Naive thymus-derived CD8-positive, alpha-beta T cell (primary cell): ENCODE data around the gene PPP4C. TPM values are rescaled to one million over a fixed set of nuclear protein-coding genes. Genes with fewer than 3 reads are reported as not detected.

ENCODE experiments used
- ATAC-seq, 2 donors: fragments of 150-1000 bp; cut with Tn5 transposase in 1 of 2; sonication (Bioruptor Pico), chemical (Tn5 transposase) in 1 of 2; 1 replicate in 1 of 2; 2 replicates in 1 of 2; pipeline ENCODE4 v1.10.0; 2021; ENCODE audit warnings: mild to moderate bottlenecking in 2 of 2, moderate library complexity in 2 of 2
- POLR2A ChIA-PET: fragments of 350-600 bp; sonication (Branson Sonifier 250); formaldehyde crosslinking; loops from one replicate; lab custom pipeline; 2021; ENCODE audit warnings: antibody characterized with exemption; lab: Charles Lee
- DNase-seq, 10 donors: peaks; one replicate each; pipeline versions ENCODE4 v3.0.0 to v3.0.0-alpha.2; 2020 to 2022
- H3K27ac Mint-ChIP-seq, 10 donors: one replicate each; pipeline ENCODE4 v1.8.0; 2020 to 2022; ENCODE audit warnings: mild to moderate bottlenecking in 10 of 10, mixed read lengths in 10 of 10, moderate library complexity in 4 of 10, inconsistent platforms in 1 of 10
- H3K27me3 Mint-ChIP-seq, 5 donors: one replicate each; pipeline ENCODE4 v1.8.0; 2021 to 2022; ENCODE audit warnings: mixed read lengths in 5 of 5
- H3K36me3 Mint-ChIP-seq, 3 donors: one replicate each; pipeline ENCODE4 v1.8.0; 2020 to 2022; ENCODE audit warnings: mixed read lengths in 3 of 3, mild to moderate bottlenecking in 2 of 3, inconsistent platforms in 1 of 3
- H3K4me1 Mint-ChIP-seq, 4 donors: one replicate each; pipeline ENCODE4 v1.8.0; 2021 to 2022; ENCODE audit warnings: mixed read lengths in 4 of 4
- H3K4me3 Mint-ChIP-seq, 10 donors: one replicate each; pipeline ENCODE4 v1.8.0; 2020 to 2022; ENCODE audit warnings: mild to moderate bottlenecking in 10 of 10, mixed read lengths in 10 of 10, moderate library complexity in 6 of 10, inconsistent platforms in 1 of 10
- H3K9me3 Mint-ChIP-seq, 9 donors: one replicate each; pipeline ENCODE4 v1.8.0; 2020 to 2022; ENCODE audit warnings: mixed read lengths in 9 of 9, mild to moderate bottlenecking in 3 of 9, inconsistent platforms in 1 of 9, moderate library complexity in 1 of 9
- polyA plus RNA-seq, 3 donors: library from polyadenylated mRNA; unstranded; fragments of 300-500 nt; fragmentation: Illumina TruSeq; gene quantifications; one replicate each; pipeline ENCODE4 v1.2.3, GENCODE V29; 2021
- total RNA-seq, 8 experiments: library from RNA in 2 of 8; stranded (reverse) in 2 of 8; gene quantifications; one replicate each; pipeline ENCODE4 v1.2.3 and lab custom pipeline; 2021 to 2026

PPP4C gene
- total and polyA plus RNA-seq, 5 experiments from 2014 or later = 82.8 to 199 (median 153) TPM

GRCh38 chr16:30068750-30069610 is 6.8 kb upstream of the PPP4C start:
- H3K9me3 Mint-ChIP-seq = no peaks in the 10 kb centered on the region
- ATAC-seq = no peak
- H3K36me3 Mint-ChIP-seq = peaks cover 0 to 59% (median 15%) of the 10 kb centered on the region in 3 donors

GRCh38 chr16:30069611-30070462 is 6.0 kb upstream of the PPP4C start:
- ATAC-seq (no peak), DNase-seq (no peak)
- no peaks in the 10 kb centered on the region for H3K9me3 Mint-ChIP-seq
- peaks cover 0 to 59% (median 15%) of the 10 kb centered on the region in 3 donors for H3K36me3 Mint-ChIP-seq
- no peaks in the 10 kb centered on the region for H3K27me3 Mint-ChIP-seq
- peaks cover 10 to 52% (median 36%) of the 10 kb centered on the region in 4 donors for H3K4me1 Mint-ChIP-seq
- POLR2A ChIA-PET = interaction anchor here (0.6 to 11.2 kb wide), 7 partner anchors 12 to 93 kb away, joined by 3 to 127 read pairs (median 4); partner anchors contain the start of gene TBX6
- H3K4me3 Mint-ChIP-seq = peak overlapping the region in 2 of 10 donors; percentile 33 to 62
- H3K27ac Mint-ChIP-seq = peak overlapping the region in 7 of 10 donors; percentile 18 to 84 (median 55)

More at GRCh38 chr16:30068750-30069610, 6.8 kb upstream of the PPP4C start:
- peak; percentile 34 to 71 (median 56) for DNase-seq
- Mint-ChIP-seq H3K27ac (peak overlapping the region; percentile 41 to 94 (median 83)), H3K4me1 (peaks cover 13 to 50% (median 39%) of the 10 kb centered on the region in 4 donors), H3K4me3 (peak overlapping the region in 9 of 10 donors; percentile 23 to 86 (median 65)), H3K27me3 (no peaks in the 10 kb centered on the region)
- POLR2A ChIA-PET = interaction anchor here (0.6 to 11.2 kb wide), 9 partner anchors 13 to 117 kb away, joined by 3 to 192 read pairs (median 4); partner anchors contain the start of genes TBX6 and YPEL3

GRCh38 chr16:30070490-30070889 is 5.3 kb upstream of the PPP4C start:
- peak overlapping the region in 2 of 10 donors; percentile 33 to 62 for H3K4me3 Mint-ChIP-seq
- H3K9me3 Mint-ChIP-seq = no peaks in the 10 kb centered on the region
- POLR2A ChIA-PET = interaction anchor here (0.7 to 11.2 kb wide), 7 partner anchors 12 to 118 kb away, joined by 3 to 127 read pairs (median 3); partner anchors contain the start of gene TBX6
- H3K27ac Mint-ChIP-seq = peak overlapping the region in 6 of 10 donors; percentile 18 to 73 (median 58)
- H3K27me3 Mint-ChIP-seq = no peaks in the 10 kb centered on the region
- H3K4me1 Mint-ChIP-seq = peaks cover 10 to 53% (median 39%) of the 10 kb centered on the region in 4 donors
- ATAC-seq = no peak
- H3K36me3 Mint-ChIP-seq = peaks cover 0 to 59% (median 15%) of the 10 kb centered on the region in 3 donors
- DNase-seq = no peak

- Mint-ChIP-seq H3K27ac (peak overlapping the region; percentile 85 to 98 (median 94)), H3K27me3 (no peaks in the 10 kb centered on the region), H3K36me3 (peaks cover 0 to 46% (median 7%) of the 10 kb centered on the region in 3 donors), H3K4me1 (peaks cover 18 to 49% (median 38%) of the 10 kb centered on the region in 4 donors), H3K9me3 (no peaks in the 10 kb centered on the region), H3K4me3 (peak overlapping the region; percentile 87 to 98 (median 96))
- ATAC-seq (peak; percentile 49 to 51), DNase-seq (peak in 1 of 10 donors; percentile 65)
- POLR2A ChIA-PET = interaction anchor here (0.6 to 11.2 kb wide), 8 partner anchors 10 to 1783 kb away, joined by 3 to 127 read pairs (median 5); partner anchors contain the start of genes ALDOA, CORO1A and TBX6
Observed at GRCh38 chr16:30076276-30076791, 540 bp downstream of the PPP4C start.

DNA sequence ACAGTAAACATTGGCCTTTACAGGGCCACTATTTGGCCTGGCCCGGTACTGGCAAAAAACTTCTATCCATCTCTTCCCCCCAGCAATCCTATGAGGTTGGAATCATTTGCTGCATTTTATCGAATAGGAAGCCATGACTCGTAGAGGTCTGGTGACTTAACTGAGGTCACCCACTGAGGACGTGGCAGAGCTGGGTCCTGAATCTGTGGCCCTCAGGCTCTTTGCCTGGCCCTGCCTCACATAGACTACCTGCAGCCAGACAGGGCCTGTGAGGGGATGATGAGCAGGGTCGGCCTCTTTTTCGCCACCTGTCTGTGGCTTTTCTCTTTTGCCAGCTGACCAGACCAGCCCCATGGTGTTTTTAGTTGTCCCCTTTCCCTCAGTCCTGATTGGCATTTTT is 1.9 kb downstream of the PPP4C start:
- Mint-ChIP-seq H3K27me3 (no peaks in the 10 kb centered on the region), H3K36me3 (peaks cover 0 to 46% (median 2%) of the 10 kb centered on the region in 3 donors), H3K4me3 (peak overlapping the region; percentile 87 to 98 (median 96)), H3K9me3 (no peaks in the 10 kb centered on the region), H3K4me1 (peaks cover 22 to 47% (median 37%) of the 10 kb centered on the region in 4 donors), H3K27ac (peak overlapping the region in 9 of 10 donors; percentile 76 to 98 (median 94))
- ATAC-seq (no peak), DNase-seq (no peak)
- POLR2A ChIA-PET = interaction anchor here (0.6 to 11.2 kb wide), 5 partner anchors 12 to 196 kb away, joined by 3 to 127 read pairs (median 4); partner anchors contain the start of genes ALDOA, CORO1A and TBX6

DNA sequence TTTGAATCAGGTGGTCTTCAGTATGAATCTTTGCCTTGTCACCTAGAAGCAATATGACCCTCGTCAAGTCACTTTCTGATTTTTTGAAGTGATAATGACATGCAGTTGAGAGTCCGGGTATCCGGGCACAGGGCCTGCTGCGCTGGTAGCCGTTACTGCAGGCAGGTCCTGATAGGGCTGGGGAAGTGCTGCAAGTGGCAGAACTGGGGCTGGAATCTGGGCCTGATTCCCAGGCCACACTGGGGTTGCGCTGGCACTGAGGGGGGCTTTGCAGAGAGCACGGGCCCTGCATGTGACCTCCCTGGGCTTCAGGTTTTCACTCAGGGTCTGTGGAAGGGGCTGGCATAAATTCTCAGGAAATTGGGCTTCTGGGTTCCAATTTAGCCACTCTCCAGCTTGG is 3.0 kb downstream of the PPP4C start:
- H3K27ac Mint-ChIP-seq = peak overlapping the region in 1 of 10 donors; percentile 49
- POLR2A ChIA-PET = interaction anchor here (0.6 to 11.2 kb wide), 6 partner anchors 13 to 1225 kb away, joined by 3 to 127 read pairs (median 4); partner anchors contain the start of genes ALDOA, CORO1A and TBX6
- no peaks in the 10 kb centered on the region for H3K27me3 Mint-ChIP-seq
- peaks cover 0 to 57% (median 2%) of the 10 kb centered on the region in 3 donors for H3K36me3 Mint-ChIP-seq
- DNase-seq (no peak), ATAC-seq (no peak)
- peak overlapping the region in 1 of 10 donors; percentile 40 for H3K4me3 Mint-ChIP-seq
- H3K4me1 Mint-ChIP-seq = peaks cover 26 to 48% (median 37%) of the 10 kb centered on the region in 4 donors
- no peaks in the 10 kb centered on the region for H3K9me3 Mint-ChIP-seq

GRCh38 chr16:30079480-30079879 is 3.7 kb downstream of the PPP4C start:
- Mint-ChIP-seq H3K4me3 (no peak overlapping the region), H3K4me1 (peaks cover 26 to 50% (median 37%) of the 10 kb centered on the region in 4 donors), H3K9me3 (no peaks in the 10 kb centered on the region), H3K36me3 (peaks cover 0 to 65% (median 2%) of the 10 kb centered on the region in 3 donors), H3K27ac (peak overlapping the region in 3 of 10 donors; percentile 20 to 52 (median 31)), H3K27me3 (no peaks in the 10 kb centered on the region)
- DNase-seq (no peak), ATAC-seq (no peak)
- POLR2A ChIA-PET = interaction anchor here (0.6 to 11.2 kb wide), 5 partner anchors 12 to 1226 kb away, joined by 3 to 127 read pairs (median 4); partner anchors contain the start of genes ALDOA and TBX6

- Mint-ChIP-seq H3K27me3 (no peaks in the 10 kb centered on the region), H3K9me3 (no peaks in the 10 kb centered on the region), H3K36me3 (peaks cover 0 to 57% (median 2%) of the 10 kb centered on the region in 3 donors), H3K4me1 (peaks cover 14 to 28% (median 16%) of the 10 kb centered on the region in 4 donors), H3K27ac (peak overlapping the region in 5 of 10 donors; percentile 22 to 85 (median 61)), H3K4me3 (no peak overlapping the region)
- ATAC-seq (no peak), DNase-seq (no peak)
- POLR2A ChIA-PET = interaction anchor here (0.5 to 1.2 kb wide), 5 partner anchors 8 to 381 kb away, joined by 3 to 4 read pairs (median 4); no protein-coding TSS in a partner anchor
Observed at GRCh38 chr16:30082545-30083090, 6.8 kb downstream of the PPP4C start.

GRCh38 chr16:30083216-30084055 is 7.6 kb downstream of the PPP4C start:
- Mint-ChIP-seq H3K27me3 (no peaks in the 10 kb centered on the region), H3K4me3 (no peak overlapping the region), H3K4me1 (peaks cover 9 to 19% (median 10%) of the 10 kb centered on the region in 4 donors), H3K36me3 (peaks cover 0 to 51% (median 2%) of the 10 kb centered on the region in 3 donors), H3K27ac (peak overlapping the region in 3 of 10 donors; percentile 36 to 85 (median 83)), H3K9me3 (no peaks in the 10 kb centered on the region)
- DNase-seq (no peak), ATAC-seq (peak in 1 of 2 donors; percentile 11)
- POLR2A ChIA-PET = no interaction called here

DNA sequence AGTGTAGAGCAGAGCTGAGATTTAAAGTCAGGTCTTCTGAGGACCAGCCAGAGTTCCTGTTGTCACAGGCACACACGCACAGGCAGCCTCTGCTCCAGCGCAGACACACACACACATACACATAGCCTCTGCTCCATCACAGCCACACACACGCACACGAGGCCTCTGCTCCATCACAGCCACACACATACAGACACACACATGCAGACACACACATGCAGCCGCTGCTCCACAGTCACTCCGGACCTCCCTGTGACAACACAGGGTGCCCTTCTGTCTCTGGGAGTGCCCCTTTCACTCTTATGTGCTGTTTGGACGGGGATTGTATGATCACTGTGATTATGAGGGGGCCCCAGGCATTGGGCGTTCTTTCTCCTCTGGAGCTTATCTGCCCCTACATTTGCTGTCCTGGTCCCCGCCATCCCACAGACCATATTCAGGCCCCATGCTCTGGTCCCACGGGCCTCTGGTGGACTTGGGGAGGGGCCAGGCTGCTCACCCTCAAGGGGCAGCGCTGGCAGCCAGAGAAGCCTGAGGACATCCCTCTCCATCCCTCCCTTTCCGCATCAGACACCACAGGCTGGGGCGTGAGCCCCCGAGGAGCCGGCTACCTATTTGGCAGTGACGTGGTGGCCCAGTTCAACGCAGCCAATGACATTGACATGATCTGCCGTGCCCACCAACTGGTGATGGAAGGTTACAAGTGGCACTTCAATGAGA is 8.5 kb downstream of the PPP4C start:
- H3K27ac Mint-ChIP-seq = peak overlapping the region in 4 of 10 donors; percentile 14 to 69 (median 28)
- H3K4me3 Mint-ChIP-seq = no peak overlapping the region
- no peaks in the 10 kb centered on the region for H3K27me3 Mint-ChIP-seq
- peak in 1 of 2 donors; percentile 9 for ATAC-seq
- no peaks in the 10 kb centered on the region for H3K9me3 Mint-ChIP-seq
- no peak for DNase-seq
- POLR2A ChIA-PET = interaction anchor here (1.4 kb wide), 1 partner anchor 12 kb away, joined by 4 read pairs; the partner anchor contains the start of gene YPEL3
- peaks cover 0 to 48% (median 2%) of the 10 kb centered on the region in 3 donors for H3K36me3 Mint-ChIP-seq
- H3K4me1 Mint-ChIP-seq = peaks cover 9 to 21% (median 16%) of the 10 kb centered on the region in 4 donors
